Esophagus squamous epithelium (tissue), 4 donors: ENCODE results near the gene CD276.

ENCODE experiments used
- CTCF ChIP-seq, 6 experiments: fragments of 450-650 bp in 4 of 6; fragments of 200-600 bp in 2 of 6; sonication (generic) in 2 of 6; IDR thresholded peaks; one replicate each; pipeline ENCODE4 v1.5.1; 2016 to 2019; ENCODE audit warnings: antibody characterized with exemption in 6 of 6, mild to moderate bottlenecking in 4 of 6, moderate library complexity in 4 of 6
- POLR2A ChIP-seq, 4 donors: fragments of 450-650 bp; IDR thresholded peaks; one replicate each; pipeline ENCODE4 v1.6.1; 2017; ENCODE audit warnings: antibody characterized with exemption in 4 of 4, mild to moderate bottlenecking in 4 of 4, moderate library complexity in 3 of 4

- TF ChIP-seq POLR2A (IDR thresholded peaks at IDR 0.05) (no peak), CTCF (IDR thresholded peaks at IDR 0.05) (no peak)
Observed at GRCh38 chr15:73658645-73659044, 25.5 kb upstream of the CD276 start.
